Measurements from ENCODE around the gene EXOSC5.
"Not testable (repeated sequence)": the region's sequence is repeated elsewhere in the genome, so short reads cannot be mapped to it uniquely, and the experiment has no call there.

EXOSC5 gene

DNA sequence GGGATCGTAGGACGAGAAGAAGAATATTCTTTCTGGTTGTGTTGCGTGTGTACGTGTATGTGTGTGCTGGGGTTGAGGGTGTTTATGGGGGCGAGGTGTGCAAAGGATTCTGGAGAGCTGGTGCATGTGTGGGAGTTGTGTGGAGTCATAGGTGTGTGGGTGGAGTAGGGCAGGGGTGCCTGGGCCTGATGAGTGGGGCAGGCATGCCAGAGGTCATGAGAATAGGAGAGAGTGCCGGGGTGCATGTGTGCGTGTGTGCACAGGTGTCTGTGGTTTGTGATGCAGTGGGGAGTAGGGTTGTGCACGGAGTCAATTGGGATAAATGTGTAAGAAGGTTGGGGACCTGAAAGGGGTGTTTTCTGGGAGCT lies 20.2 kb downstream of the EXOSC5 start:
- CTCF ChIA-PET = interaction anchor here (1.4 to 3.3 kb wide), 2 partner anchors 12 to 187 kb away, joined by 3 to 18 read pairs; partner anchors contain the start of gene B9D2
- DNase-seq (ENCODE audit: extremely low spot score) = no peak
- POLR2A ChIA-PET = no interaction called here
- TF ChIP-seq CTCF (IDR thresholded peaks at IDR 0.05; ENCODE audit: control extremely low read depth, extremely low read depth, low read depth, missing control alignments) = no peak

DNA sequence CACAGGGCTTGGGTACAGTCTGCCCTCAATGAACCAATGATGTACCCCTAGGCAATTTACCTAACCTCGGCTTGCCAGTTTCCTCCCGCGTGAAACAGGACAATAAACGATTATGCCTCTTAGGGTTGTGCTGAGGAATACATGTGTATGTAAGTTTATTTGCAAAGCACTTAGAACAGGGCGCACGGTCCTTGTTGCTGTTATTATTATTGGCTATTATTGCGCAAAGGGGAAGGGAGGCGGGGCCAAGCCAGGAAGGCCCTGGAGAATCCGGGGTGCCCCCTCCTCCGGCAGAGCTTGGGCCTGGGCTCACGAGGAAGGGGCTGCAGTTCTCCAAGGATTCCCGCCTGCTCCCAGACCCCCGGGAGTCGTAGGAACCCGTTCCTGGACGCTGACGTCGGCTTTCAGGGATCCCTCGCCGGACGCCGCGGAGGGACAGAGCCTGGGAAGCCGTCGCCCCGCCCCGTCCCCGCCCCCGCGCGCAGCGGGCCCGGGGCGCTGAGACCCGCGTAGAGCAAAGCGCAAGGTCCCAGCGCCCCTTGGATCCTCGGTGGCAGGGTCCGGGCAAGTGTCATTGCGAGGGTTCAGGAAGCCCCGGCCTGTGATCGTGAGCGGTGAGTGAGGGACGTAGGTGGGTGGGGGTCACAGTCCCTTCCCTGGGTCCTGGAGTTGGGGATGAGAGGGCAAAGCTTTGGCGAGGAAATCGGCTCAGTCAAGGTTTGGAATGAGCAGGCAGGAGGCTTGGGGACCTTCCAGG lies 20.7 kb downstream of the EXOSC5 start, which contains the start of gene TMEM91:
TSS of gene TMEM91 (plus strand) at position 293 of the 757 bp plus-strand sequence. CDS start 1,777 bp downstream, outside the sequence.
- no peak for DNase-seq (ENCODE audit: extremely low spot score)
- ChIA-PET POLR2A (no interaction called here), CTCF (interaction anchor here (1.4 kb wide), 1 partner anchor 187 kb away, joined by 3 read pairs; no protein-coding TSS in a partner anchor)
- no peak for TF ChIP-seq CTCF (IDR thresholded peaks at IDR 0.05; ENCODE audit: control extremely low read depth, extremely low read depth, low read depth, missing control alignments)

DNA sequence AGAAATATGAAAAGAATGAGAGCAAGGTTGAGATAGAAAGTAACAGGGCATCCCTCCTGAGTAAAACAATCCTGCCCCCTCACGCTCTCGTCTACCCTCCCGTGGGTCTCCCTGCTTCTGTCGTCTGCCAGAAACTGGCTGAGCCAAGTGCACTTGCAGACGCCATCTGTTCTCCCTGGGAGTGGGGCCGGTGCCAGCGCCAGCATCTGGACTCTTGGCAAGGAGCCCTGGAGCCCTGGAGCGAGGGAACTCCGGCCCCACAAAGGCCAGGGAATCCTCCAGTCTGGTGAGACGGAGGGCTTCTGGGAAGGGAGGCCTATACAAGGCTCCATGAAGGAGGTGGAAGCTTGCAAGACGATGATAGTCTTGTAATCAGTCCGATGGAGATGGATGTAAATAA lies 23.2 kb downstream of the EXOSC5 start:
- ChIA-PET POLR2A (no interaction called here), CTCF (interaction anchor here (1.6 kb wide), 1 partner anchor 9 kb away, joined by 4 read pairs; no protein-coding TSS in a partner anchor)
- TF ChIP-seq CTCF (IDR thresholded peaks at IDR 0.05; ENCODE audit: control extremely low read depth, extremely low read depth, low read depth, missing control alignments) = no peak
- no peak for DNase-seq (ENCODE audit: extremely low spot score)

DNA sequence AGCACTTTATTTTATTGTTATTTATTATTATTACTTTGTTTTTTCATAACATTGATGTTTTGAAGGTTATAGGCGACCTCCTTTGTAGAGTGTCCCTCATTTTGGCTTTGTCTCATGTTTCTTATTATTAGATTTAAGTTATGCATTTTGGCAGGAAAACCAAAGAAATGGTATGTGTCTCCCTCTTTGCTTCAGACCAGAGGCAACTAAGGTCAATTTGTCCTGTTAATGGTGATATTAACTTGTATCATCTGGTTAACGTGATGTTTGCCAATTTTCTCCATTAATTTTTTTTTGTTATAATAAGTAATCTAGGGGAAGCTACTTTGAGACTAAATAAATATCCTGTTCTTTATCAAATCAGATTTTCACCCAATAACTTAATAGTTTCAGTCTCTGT lies 24.7 kb downstream of the EXOSC5 start:
- CTCF ChIA-PET = interaction anchor here (1.2 kb wide), 1 partner anchor 9 kb away, joined by 4 read pairs; the partner anchor contains the start of gene B9D2
- POLR2A ChIA-PET = interaction anchor here (0.9 kb wide), 1 partner anchor 58 kb away, joined by 4 read pairs; no protein-coding TSS in a partner anchor
- no peak for DNase-seq (ENCODE audit: extremely low spot score)
- TF ChIP-seq CTCF (IDR thresholded peaks at IDR 0.05; ENCODE audit: control extremely low read depth, extremely low read depth, low read depth, missing control alignments) = no peak

GRCh38 chr19:41371541-41371940 lies 25.6 kb downstream of the EXOSC5 start:
- TF ChIP-seq CTCF (IDR thresholded peaks at IDR 0.05; ENCODE audit: control extremely low read depth, extremely low read depth, low read depth, missing control alignments) = no peak
- ChIA-PET POLR2A (no interaction called here), CTCF (no interaction called here)
- no peak for DNase-seq (ENCODE audit: extremely low spot score)

DNA sequence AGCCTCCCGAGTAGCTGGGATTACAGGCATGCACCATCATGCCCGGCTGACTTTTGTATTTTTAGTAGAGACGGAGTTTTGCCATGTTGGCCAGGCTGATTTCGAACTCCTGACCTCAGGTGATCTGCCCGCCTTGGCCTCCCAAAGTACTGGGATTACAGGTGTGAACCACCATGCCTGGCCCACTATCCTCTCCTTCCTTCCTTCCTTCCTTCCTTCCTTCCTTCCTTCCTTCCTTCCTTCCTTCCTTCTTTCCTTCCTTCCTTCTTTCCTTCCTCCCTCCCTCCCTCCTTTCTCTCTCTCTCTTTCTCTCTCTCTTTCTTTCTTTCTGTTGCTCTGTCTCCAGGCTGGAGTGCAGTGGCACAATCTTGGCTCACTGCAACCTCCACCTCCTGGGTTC lies 26.0 kb downstream of the EXOSC5 start:
- CTCF ChIA-PET = interaction anchor here (1.4 kb wide), 1 partner anchor 23 kb away, joined by 3 read pairs; no protein-coding TSS in a partner anchor
- DNase-seq (ENCODE audit: extremely low spot score); POLR2A ChIA-PET: not testable (repeated sequence)

DNA sequence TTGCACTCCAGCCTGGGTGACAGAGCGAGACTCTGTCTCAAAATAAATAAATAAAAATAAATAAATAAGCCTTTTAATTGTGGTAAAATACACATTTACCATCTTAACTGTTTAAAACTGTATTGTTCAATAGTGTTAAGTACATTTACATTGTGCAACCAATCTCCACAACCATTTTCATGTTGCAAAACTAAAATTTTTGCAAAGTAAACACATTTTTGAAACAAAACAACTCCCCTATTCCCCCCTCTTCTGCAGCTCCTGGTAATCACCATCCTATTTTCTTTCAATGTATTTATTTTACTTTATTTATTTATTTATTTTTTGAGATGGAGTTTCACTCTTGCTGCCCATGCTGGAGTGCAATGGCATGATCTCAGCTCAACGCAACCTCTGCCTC lies 27.4 kb downstream of the EXOSC5 start:
- CTCF ChIA-PET = interaction anchor here (1.4 to 3.5 kb wide), 3 partner anchors 9 to 24 kb away, joined by 3 to 18 read pairs (median 7); partner anchors contain the start of gene TGFB1

More for the DNA sequence above, 27.4 kb downstream of the EXOSC5 start:
- no peak for DNase-seq (ENCODE audit: extremely low spot score)
- TF ChIP-seq CTCF (IDR thresholded peaks at IDR 0.05; ENCODE audit: control extremely low read depth, extremely low read depth, low read depth, missing control alignments) = no peak
- POLR2A ChIA-PET = interaction anchor here (0.6 kb wide), 1 partner anchor 122 kb away, joined by 3 read pairs; no protein-coding TSS in a partner anchor

Measured in GM10248 (cell line).